Fibroblast of lung (primary cell): Measurements from ENCODE around the gene CASQ2. TPM values are rescaled to one million over a fixed set of nuclear protein-coding genes. Genes with fewer than 3 reads are reported as not detected.

Experiments
- DNase-seq, 2 donors: peaks; one replicate each; pipeline versions ENCODE4 v3.0.0 to v3.0.0-alpha.2; 2010; ENCODE audit warnings: low read depth in 2 of 2
- H2AFZ ChIP-seq: 2 replicates; pipeline ENCODE4 v1.5.1; 2012; ENCODE audit warnings: low read length, control low read depth, inconsistent platforms
- H3K27ac ChIP-seq: 2 replicates; pipeline ENCODE4 v1.5.1; 2011; ENCODE audit warnings: low read length, control low read depth; ENCODE audit not compliant: insufficient read depth
- H3K27me3 ChIP-seq: 2 replicates; pipeline ENCODE4 v1.5.1; 2011; ENCODE audit warnings: mild to moderate bottlenecking, low read length; ENCODE audit not compliant: control insufficient read depth, insufficient read depth
- H3K36me3 ChIP-seq: 2 replicates; pipeline ENCODE4 v1.5.1; 2011; ENCODE audit warnings: low read length; ENCODE audit not compliant: control insufficient read depth, insufficient read depth
- H3K4me1 ChIP-seq: 2 replicates; pipeline ENCODE4 v1.5.1; 2011; ENCODE audit warnings: low read length; ENCODE audit not compliant: control insufficient read depth, insufficient read depth; ENCODE audit errors: extremely low read depth
- H3K4me2 ChIP-seq: 2 replicates; pipeline ENCODE4 v1.5.1; 2011; ENCODE audit warnings: low read length, control low read depth; ENCODE audit not compliant: insufficient read depth; ENCODE audit errors: extremely low read depth
- H3K4me3 ChIP-seq, 4 experiments: fragments of 200-600 bp in 1 of 4; sonication (generic) in 1 of 4; replicated peaks in 1 of 4; 2 replicates each; pipeline ENCODE4 v1.5.1; 2011 to 2016; ENCODE audit warnings: low read length in 4 of 4, low read depth in 3 of 4, mild to moderate bottlenecking in 3 of 4, control low read depth in 2 of 4, inconsistent platforms in 1 of 4, mixed read lengths in 1 of 4; ENCODE audit not compliant: insufficient read depth in 1 of 4; ENCODE audit errors: control extremely low read depth in 1 of 4
- H3K79me2 ChIP-seq: 2 replicates; pipeline ENCODE4 v1.5.1; 2012; ENCODE audit warnings: mild to moderate bottlenecking, low read length, inconsistent platforms; ENCODE audit not compliant: control insufficient read depth, insufficient read depth
- H3K9ac ChIP-seq: 2 replicates; pipeline ENCODE4 v1.5.1; 2011; ENCODE audit warnings: mild to moderate bottlenecking, low read length, control low read depth; ENCODE audit not compliant: insufficient read depth
- H3K9me3 ChIP-seq: 2 replicates; pipeline ENCODE4 v1.5.1; 2012; ENCODE audit warnings: low read depth, low read length; ENCODE audit not compliant: control insufficient read depth, insufficient read depth
- H4K20me1 ChIP-seq: 2 replicates; pipeline ENCODE4 v1.5.1; 2011; ENCODE audit warnings: low read length; ENCODE audit not compliant: control insufficient read depth, insufficient read depth; ENCODE audit errors: extremely low read depth
- EZH2 ChIP-seq: IDR thresholded peaks from 2 replicates; pipeline ENCODE4 v1.5.1; 2012; ENCODE audit warnings: low read length, control low read depth, mild to moderate bottlenecking; ENCODE audit errors: missing control alignments
- polyA plus RNA-seq, 2 donors: library from polyadenylated mRNA; depleted of rRNA in 1 of 2; stranded (reverse) in 1 of 2; unstranded in 1 of 2; fragments of >200 nt; gene quantifications; 2 replicates each; pipeline ENCODE4 v1.2.1, GENCODE V29; 2011 to 2012; ENCODE audit warnings: missing spikeins in 1 of 2
- total RNA-seq: library from RNA; depleted of rRNA; stranded (reverse); fragments of >200 nt; gene quantifications from 2 replicates; pipeline ENCODE4 v1.2.1, GENCODE V29; 2014
- TF ChIP-seq, protein P1 (sequence below), 2 donors: IDR thresholded peaks in 1 of 2; conservative IDR thresholded peaks in 1 of 2; 1 replicate in 1 of 2; 2 replicates in 1 of 2; pipeline ENCODE4 v1.5.1; 2011 to 2012; ENCODE audit warnings: low read length in 2 of 2, control low read depth in 1 of 2, inconsistent platforms in 1 of 2, low read depth in 1 of 2, mild to moderate bottlenecking in 1 of 2

Gene CASQ2
- total and polyA plus RNA-seq, 2 donors (not counting 1 experiment from before 2014, with no cell fraction given): 0.03 TPM; not detected in 1

DNA sequence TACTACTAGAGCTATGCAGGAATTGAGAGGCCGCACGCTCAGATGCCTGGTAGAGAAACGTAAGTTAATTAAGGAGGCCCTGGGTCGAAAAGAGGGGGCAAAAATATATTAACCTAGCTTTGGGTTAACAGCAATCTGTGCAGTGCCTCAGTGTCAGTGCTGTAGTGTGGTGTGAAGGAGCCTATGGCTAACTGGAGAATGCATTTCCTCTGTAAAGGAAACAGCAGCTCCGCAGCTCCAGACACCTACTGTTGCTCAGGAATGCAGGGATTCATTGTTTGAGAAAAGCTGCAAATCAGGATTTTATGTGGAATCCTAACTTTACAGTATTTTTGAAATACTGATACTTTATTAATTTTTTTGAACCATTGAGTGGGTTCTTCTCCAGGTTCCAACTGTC is 108.4 kb downstream of the CASQ2 start:
- no peak overlapping the region for H2AFZ ChIP-seq
- no peak overlapping the region for H3K4me2 ChIP-seq
- H3K4me1 ChIP-seq: no peaks in the 10 kb centered on the region
- no peak overlapping the region for H3K9ac ChIP-seq
- no peaks in the 10 kb centered on the region for H3K9me3 ChIP-seq
- no peaks in the 10 kb centered on the region for H3K27me3 ChIP-seq
- H4K20me1 ChIP-seq: no peaks in the 10 kb centered on the region
- H3K27ac ChIP-seq: no peak overlapping the region
- TF ChIP-seq, protein P1, sequence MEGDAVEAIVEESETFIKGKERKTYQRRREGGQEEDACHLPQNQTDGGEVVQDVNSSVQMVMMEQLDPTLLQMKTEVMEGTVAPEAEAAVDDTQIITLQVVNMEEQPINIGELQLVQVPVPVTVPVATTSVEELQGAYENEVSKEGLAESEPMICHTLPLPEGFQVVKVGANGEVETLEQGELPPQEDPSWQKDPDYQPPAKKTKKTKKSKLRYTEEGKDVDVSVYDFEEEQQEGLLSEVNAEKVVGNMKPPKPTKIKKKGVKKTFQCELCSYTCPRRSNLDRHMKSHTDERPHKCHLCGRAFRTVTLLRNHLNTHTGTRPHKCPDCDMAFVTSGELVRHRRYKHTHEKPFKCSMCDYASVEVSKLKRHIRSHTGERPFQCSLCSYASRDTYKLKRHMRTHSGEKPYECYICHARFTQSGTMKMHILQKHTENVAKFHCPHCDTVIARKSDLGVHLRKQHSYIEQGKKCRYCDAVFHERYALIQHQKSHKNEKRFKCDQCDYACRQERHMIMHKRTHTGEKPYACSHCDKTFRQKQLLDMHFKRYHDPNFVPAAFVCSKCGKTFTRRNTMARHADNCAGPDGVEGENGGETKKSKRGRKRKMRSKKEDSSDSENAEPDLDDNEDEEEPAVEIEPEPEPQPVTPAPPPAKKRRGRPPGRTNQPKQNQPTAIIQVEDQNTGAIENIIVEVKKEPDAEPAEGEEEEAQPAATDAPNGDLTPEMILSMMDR (conservative IDR thresholded peaks at IDR 0.05 in 1 of 2, IDR thresholded peaks at IDR 0.05 in 1 of 2; ENCODE audit: low read depth in 1 of 2, low read length in 2 of 2): no peak
- no peak for TF ChIP-seq EZH2
- H3K36me3 ChIP-seq: peaks cover 11% of the 10 kb centered on the region
- no peak for DNase-seq
- H3K79me2 ChIP-seq: no peaks in the 10 kb centered on the region
- no peak overlapping the region for H3K4me3 ChIP-seq

DNA sequence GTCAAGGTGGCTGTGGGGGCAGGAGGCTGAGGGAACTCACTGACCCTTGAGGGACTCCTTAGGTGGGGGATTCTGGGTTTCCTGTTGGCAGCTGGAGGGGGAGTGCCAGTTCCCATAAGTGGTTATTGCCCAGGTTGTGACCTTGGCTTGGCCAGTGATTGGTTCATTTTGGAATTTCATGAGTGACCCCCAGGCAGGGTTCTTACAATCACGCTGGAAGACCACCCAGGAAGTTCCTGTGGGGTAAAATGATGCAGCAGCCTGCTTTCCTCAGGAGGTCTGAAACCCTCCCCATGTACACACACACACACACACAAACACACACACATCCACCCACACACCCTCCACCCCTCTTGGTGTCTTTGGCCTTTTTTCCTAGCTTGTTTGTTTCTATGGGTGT is 109.9 kb downstream of the CASQ2 start:
- Histone ChIP-seq H2AFZ (no peak overlapping the region), H3K79me2 (no peaks in the 10 kb centered on the region), H3K27ac (no peak overlapping the region), H3K9me3 (no peaks in the 10 kb centered on the region), H3K4me3 (no peak overlapping the region), H3K9ac (no peak overlapping the region), H3K4me1 (peaks cover 6% of the 10 kb centered on the region), H3K36me3 (peaks cover 6% of the 10 kb centered on the region), H3K27me3 (no peaks in the 10 kb centered on the region), H4K20me1 (no peaks in the 10 kb centered on the region), H3K4me2 (no peak overlapping the region)
- TF ChIP-seq, protein P1 (conservative IDR thresholded peaks at IDR 0.05 in 1 of 2, IDR thresholded peaks at IDR 0.05 in 1 of 2; ENCODE audit: low read depth in 1 of 2, low read length in 2 of 2): no peak
- TF ChIP-seq EZH2: no peak
- DNase-seq: no peak

- H3K27me3 ChIP-seq: no peaks in the 10 kb centered on the region
- no peak for TF ChIP-seq EZH2
- TF ChIP-seq, protein P1 (conservative IDR thresholded peaks at IDR 0.05 in 1 of 2, IDR thresholded peaks at IDR 0.05 in 1 of 2; ENCODE audit: low read depth in 1 of 2, low read length in 2 of 2): no peak
- H3K36me3 ChIP-seq: peaks cover 6% of the 10 kb centered on the region
- H3K9me3 ChIP-seq: no peaks in the 10 kb centered on the region
- DNase-seq: no peak
- H3K27ac ChIP-seq: no peak overlapping the region
- H3K4me1 ChIP-seq: peaks cover 6% of the 10 kb centered on the region
- H4K20me1 ChIP-seq: no peaks in the 10 kb centered on the region
- no peaks in the 10 kb centered on the region for H3K79me2 ChIP-seq
- no peak overlapping the region for H3K4me3 ChIP-seq
- no peak overlapping the region for H3K4me2 ChIP-seq
- no peak overlapping the region for H3K9ac ChIP-seq
- no peak overlapping the region for H2AFZ ChIP-seq
These were observed 111.9 kb downstream of the CASQ2 start for GRCh38 chr1:115656461-115657077.
